Esophagus (tissue), 2 donors: Measurements from ENCODE around the gene PIP4K2B. TPM values are rescaled to one million over a fixed set of nuclear protein-coding genes. Genes with fewer than 3 reads are reported as not detected.

Experiments used
- H3K27ac ChIP-seq, 2 donors: one replicate each; pipeline ENCODE4 v1.5.1; 2013; ENCODE audit warnings: low read depth in 2 of 2, mild to moderate bottlenecking in 2 of 2, inconsistent platforms in 1 of 2, low read length in 1 of 2, moderate library complexity in 1 of 2
- H3K27me3 ChIP-seq, 2 donors: one replicate each; pipeline ENCODE4 v1.6.1; 2013; ENCODE audit warnings: low read length in 2 of 2, control low read depth in 1 of 2, mild to moderate bottlenecking in 1 of 2; ENCODE audit not compliant: insufficient read depth in 2 of 2, control insufficient read depth in 1 of 2
- H3K36me3 ChIP-seq, 2 donors: one replicate each; pipeline ENCODE4 v1.6.1; 2013; ENCODE audit warnings: low read length in 1 of 2; ENCODE audit not compliant: control insufficient read depth in 2 of 2, insufficient read depth in 2 of 2
- H3K4me1 ChIP-seq, 2 donors: one replicate each; pipeline ENCODE4 v1.6.1; 2013; ENCODE audit warnings: low read length in 1 of 2; ENCODE audit not compliant: control insufficient read depth in 2 of 2, insufficient read depth in 2 of 2
- H3K4me3 ChIP-seq, 2 donors: one replicate each; pipeline ENCODE4 v1.5.1; 2013; ENCODE audit warnings: low read length in 2 of 2, mild to moderate bottlenecking in 2 of 2, low read depth in 1 of 2, moderate library complexity in 1 of 2
- H3K9me3 ChIP-seq, 2 donors: one replicate each; pipeline ENCODE4 v1.6.1; 2013; ENCODE audit warnings: mild to moderate bottlenecking in 2 of 2, low read depth in 1 of 2, low read length in 1 of 2, moderate library complexity in 1 of 2; ENCODE audit not compliant: control insufficient read depth in 2 of 2, insufficient read depth in 1 of 2
- WGBS, 2 donors: extraction: QIAGEN DNeasy Blood & Tissue Kit; methylation state at CpG; one replicate each; pipeline ENCODE4 v1.1.7; 2013; 5-methylcytosine and 5-hydroxymethylcytosine counted together
- polyA plus RNA-seq, 2 donors: library from polyadenylated mRNA; stranded (reverse); fragments of 200-250 nt; gene quantifications; one replicate each; pipeline ENCODE4 v1.2.3, GENCODE V29; 2013
- donor health status: healthy with polysubstance abuse.
- donor health status: Bipolar disorder and iron deficiency.

Gene PIP4K2B
- polyA plus RNA-seq, 2 donors = 7.7 to 11.1 TPM

GRCh38 chr17:38740806-38741205 is 58.5 kb downstream of the PIP4K2B start:
- WGBS, 2 donors = 68 to 78% methylated on average over 4 of the region's 4 CpGs
- no peak overlapping the region for H3K27ac ChIP-seq

GRCh38 chr17:38740044-38740443 is 59.3 kb downstream of the PIP4K2B start:
- no peaks in the 10 kb centered on the region for H3K27me3 ChIP-seq
- H3K9me3 ChIP-seq = no peaks in the 10 kb centered on the region
- H3K27ac ChIP-seq = no peak overlapping the region
- 90 to 91% methylated on average over 19 of the region's 19 CpGs for WGBS, 2 donors
- peaks cover 0 to 14% of the 10 kb centered on the region in 2 donors for H3K4me1 ChIP-seq
- H3K36me3 ChIP-seq = peaks cover 3 to 30% of the 10 kb centered on the region in 2 donors
- H3K4me3 ChIP-seq = no peak overlapping the region

More at GRCh38 chr17:38740806-38741205, 58.5 kb downstream of the PIP4K2B start:
- Histone ChIP-seq H3K27me3 (no peaks in the 10 kb centered on the region), H3K4me1 (peaks cover 0 to 11% of the 10 kb centered on the region in 2 donors), H3K4me3 (no peak overlapping the region), H3K36me3 (peaks cover 3 to 24% of the 10 kb centered on the region in 2 donors), H3K9me3 (no peaks in the 10 kb centered on the region)

GRCh38 chr17:38739305-38739704 is 60.1 kb downstream of the PIP4K2B start:
- Histone ChIP-seq H3K36me3 (peaks cover 3 to 31% of the 10 kb centered on the region in 2 donors), H3K27me3 (no peaks in the 10 kb centered on the region), H3K4me3 (no peak overlapping the region), H3K4me1 (peaks cover 0 to 14% of the 10 kb centered on the region in 2 donors), H3K9me3 (no peaks in the 10 kb centered on the region), H3K27ac (no peak overlapping the region)
- WGBS, 2 donors = 78 to 86% methylated on average over 14 of the region's 14 CpGs

- WGBS, 2 donors = 91 to 93% methylated on average over 16 of the region's 16 CpGs
- peaks cover 3 to 30% of the 10 kb centered on the region in 2 donors for H3K36me3 ChIP-seq
- no peaks in the 10 kb centered on the region for H3K9me3 ChIP-seq
- H3K27ac ChIP-seq = no peak overlapping the region
- H3K4me3 ChIP-seq = no peak overlapping the region
- no peaks in the 10 kb centered on the region for H3K27me3 ChIP-seq
- peaks cover 0 to 14% of the 10 kb centered on the region in 2 donors for H3K4me1 ChIP-seq
Measured at GRCh38 chr17:38738686-38739085, 60.7 kb downstream of the PIP4K2B start.

GRCh38 chr17:38738007-38738662 is 61.2 kb downstream of the PIP4K2B start:
- H3K36me3 ChIP-seq = peaks cover 3 to 35% of the 10 kb centered on the region in 2 donors

GRCh38 chr17:38735161-38735997 is 64.0 kb downstream of the PIP4K2B start:
- H3K27me3 ChIP-seq = no peaks in the 10 kb centered on the region
- H3K4me3 ChIP-seq = no peak overlapping the region
- peaks cover 0 to 14% of the 10 kb centered on the region in 2 donors for H3K4me1 ChIP-seq
- peaks cover 3 to 41% of the 10 kb centered on the region in 2 donors for H3K36me3 ChIP-seq
- WGBS, 2 donors = 40 to 46% methylated on average over 23 of the region's 23 CpGs
- no peaks in the 10 kb centered on the region for H3K9me3 ChIP-seq
- H3K27ac ChIP-seq = no peak overlapping the region

More at GRCh38 chr17:38738007-38738662, 61.2 kb downstream of the PIP4K2B start:
- no peaks in the 10 kb centered on the region for H3K9me3 ChIP-seq
- H3K4me1 ChIP-seq = peaks cover 0 to 14% of the 10 kb centered on the region in 2 donors
- no peak overlapping the region for H3K27ac ChIP-seq
- H3K4me3 ChIP-seq = no peak overlapping the region
- H3K27me3 ChIP-seq = no peaks in the 10 kb centered on the region
- WGBS, 2 donors = 84 to 87% methylated on average over 14 of the region's 14 CpGs

GRCh38 chr17:38733982-38734973 is 65.1 kb downstream of the PIP4K2B start:
- Histone ChIP-seq H3K9me3 (no peaks in the 10 kb centered on the region), H3K27me3 (no peaks in the 10 kb centered on the region), H3K36me3 (peaks cover 3 to 33% of the 10 kb centered on the region in 2 donors), H3K4me3 (no peak overlapping the region), H3K4me1 (peaks cover 0 to 14% of the 10 kb centered on the region in 2 donors), H3K27ac (no peak overlapping the region)
- WGBS, 2 donors = 57 to 66% methylated on average over 15 of the region's 15 CpGs

GRCh38 chr17:38733282-38733981 is 65.9 kb downstream of the PIP4K2B start:
- 61 to 74% methylated on average over 9 of the region's 9 CpGs for WGBS, 2 donors
- Histone ChIP-seq H3K4me1 (peaks cover 0 to 16% of the 10 kb centered on the region in 2 donors), H3K27me3 (no peaks in the 10 kb centered on the region), H3K27ac (no peak overlapping the region), H3K36me3 (peaks cover 3 to 26% of the 10 kb centered on the region in 2 donors), H3K9me3 (no peaks in the 10 kb centered on the region), H3K4me3 (no peak overlapping the region)
